WTC11 (cell line): ENCODE data around the gene DMD. TPM values are rescaled to one million over a fixed set of nuclear protein-coding genes. Genes with fewer than 3 reads are reported as not detected.

Source experiments
- ATAC-seq: fragments of 200-7000 bp; cut with Tn5 transposase; 2 replicates; pipeline ENCODE4 v1.10.0; 2021; ENCODE audit warnings: mild to moderate bottlenecking, moderate library complexity
- CTCF ChIA-PET: fragments of 300-600 bp; sonication (Branson Sonifier 250); formaldehyde crosslinking; loops from one replicate; lab custom pipeline; 2021; ENCODE audit warnings: antibody characterized with exemption; lab: Charles Lee
- POLR2A ChIA-PET: fragments of 350-600 bp; sonication (Branson Sonifier 250); formaldehyde crosslinking; loops from one replicate; lab custom pipeline; 2021; ENCODE audit warnings: antibody characterized with exemption; lab: Charles Lee
- DNase-seq: peaks from one replicate; pipeline ENCODE4 v3.0.0; 2021; ENCODE audit warnings: low spot score
- H3K27ac Mint-ChIP-seq: 2 replicates; pipeline ENCODE4 v1.8.0; 2021; ENCODE audit warnings: mixed read lengths
- H3K27me3 Mint-ChIP-seq: 2 replicates; pipeline ENCODE4 v1.8.0; 2021; ENCODE audit warnings: low read depth, mild to moderate bottlenecking, moderate library complexity, mixed read lengths
- H3K36me3 Mint-ChIP-seq: 2 replicates; pipeline ENCODE4 v1.8.0; 2021; ENCODE audit warnings: mixed read lengths
- H3K4me1 Mint-ChIP-seq: 2 replicates; pipeline ENCODE4 v1.8.0; 2022; ENCODE audit warnings: mixed read lengths
- H3K4me3 Mint-ChIP-seq: 2 replicates; pipeline ENCODE4 v1.8.0; 2021; ENCODE audit warnings: mild to moderate bottlenecking, moderate library complexity, mixed read lengths
- H3K9me3 Mint-ChIP-seq: 2 replicates; pipeline ENCODE4 v1.8.0; 2021; ENCODE audit warnings: mixed read lengths
- FOXK1 ChIP-seq: sonication (generic); formaldehyde crosslinking; IDR thresholded peaks from 2 replicates; pipeline ENCODE4 v1.8.0; 2022; ENCODE audit warnings: mild to moderate bottlenecking, moderate library complexity, missing genetic modification reagents
- HMGXB4 ChIP-seq: sonication (generic); formaldehyde crosslinking; IDR thresholded peaks from 2 replicates; pipeline ENCODE4 v1.8.1; 2023; ENCODE audit warnings: mild to moderate bottlenecking, moderate library complexity, missing genetic modification reagents
- NFE2L1 ChIP-seq: sonication (generic); formaldehyde crosslinking; IDR thresholded peaks from 2 replicates; pipeline ENCODE4 v1.8.1; 2023; ENCODE audit warnings: missing genetic modification reagents
- NFYB ChIP-seq: sonication (generic); formaldehyde crosslinking; conservative IDR thresholded peaks from 2 replicates; pipeline ENCODE4 v1.8.0; 2022; ENCODE audit warnings: low read depth, missing genetic modification reagents
- NR2C2 ChIP-seq: sonication (generic); formaldehyde crosslinking; IDR thresholded peaks from 2 replicates; pipeline ENCODE4 v1.8.0; 2022; ENCODE audit warnings: mild to moderate bottlenecking, missing genetic modification reagents
- PRRX2 ChIP-seq: fragments of 250-450 bp; sonication (Bioruptor Pico); IDR thresholded peaks from 2 replicates; pipeline ENCODE4 v1.8.0; 2021; ENCODE audit warnings: mild to moderate bottlenecking
- RELA ChIP-seq: sonication (generic); formaldehyde crosslinking; IDR thresholded peaks from 2 replicates; pipeline ENCODE4 v1.8.1; 2022; ENCODE audit warnings: missing genetic modification reagents, mild to moderate bottlenecking, borderline replicate concordance
- RORB ChIP-seq: fragments of 250-450 bp; sonication (Bioruptor Pico); IDR thresholded peaks from 2 replicates; pipeline ENCODE4 v1.9.0; 2021; ENCODE audit warnings: mild to moderate bottlenecking
- SMAD4 ChIP-seq: sonication (generic); formaldehyde crosslinking; IDR thresholded peaks from 2 replicates; pipeline ENCODE4 v1.8.0; 2022; ENCODE audit warnings: mild to moderate bottlenecking, missing genetic modification reagents
- SP1 ChIP-seq: sonication (generic); formaldehyde crosslinking; conservative IDR thresholded peaks from 2 replicates; pipeline ENCODE4 v1.8.1; 2022; ENCODE audit warnings: missing genetic modification reagents
- ZBTB43 ChIP-seq: sonication (generic); formaldehyde crosslinking; IDR thresholded peaks from 2 replicates; pipeline ENCODE4 v1.8.1; 2023; ENCODE audit warnings: mild to moderate bottlenecking, missing genetic modification reagents
- ZNF121 ChIP-seq: sonication (generic); formaldehyde crosslinking; IDR thresholded peaks from 2 replicates; pipeline ENCODE4 v1.8.0; 2023; ENCODE audit warnings: missing genetic modification reagents
- ZNF263 ChIP-seq: sonication (generic); formaldehyde crosslinking; IDR thresholded peaks from 2 replicates; pipeline ENCODE4 v1.8.1; 2022; ENCODE audit warnings: low read depth, mild to moderate bottlenecking, moderate library complexity, missing genetic modification reagents
- ZNF671 ChIP-seq: fragments of 250-450 bp; sonication (Bioruptor Pico); IDR thresholded peaks from 2 replicates; pipeline ENCODE4 v1.8.0; 2021; ENCODE audit warnings: mild to moderate bottlenecking
- total RNA-seq: library from RNA; stranded (reverse); gene quantifications from 3 replicates; pipeline ENCODE4 v1.2.3, GENCODE V29; 2021
- TF ChIP-seq, protein P1 (sequence below): sonication (generic); formaldehyde crosslinking; IDR thresholded peaks from 2 replicates; pipeline ENCODE4 v1.8.1; 2023; ENCODE audit warnings: mild to moderate bottlenecking, missing genetic modification reagents
- TF ChIP-seq, protein P2 (sequence below): fragments of 250-450 bp; sonication (Bioruptor Pico); IDR thresholded peaks from 2 replicates; pipeline ENCODE4 v1.9.0; 2021; ENCODE audit warnings: mild to moderate bottlenecking
- TF ChIP-seq, protein P3 (sequence below): fragments of 250-450 bp; sonication (Bioruptor Pico); IDR thresholded peaks from 2 replicates; pipeline ENCODE4 v1.9.0; 2021; ENCODE audit warnings: moderate library complexity, mild to moderate bottlenecking, inconsistent platforms, borderline replicate concordance
- TF ChIP-seq, protein P4 (sequence below): sonication (generic); formaldehyde crosslinking; IDR thresholded peaks from 2 replicates; pipeline ENCODE4 v1.8.0; 2023; ENCODE audit warnings: missing genetic modification reagents, mild to moderate bottlenecking, borderline replicate concordance

DMD gene
- total RNA-seq, 1 experiment from 2014 or later = 9.1 TPM

- H3K27ac Mint-ChIP-seq = no peak overlapping the region
- no peaks in the 10 kb centered on the region for H3K27me3 Mint-ChIP-seq
- H3K4me3 Mint-ChIP-seq = no peak overlapping the region
- TF ChIP-seq NR2C2 (CRISPR knock-in tag) = no peak
- TF ChIP-seq, protein P1, sequence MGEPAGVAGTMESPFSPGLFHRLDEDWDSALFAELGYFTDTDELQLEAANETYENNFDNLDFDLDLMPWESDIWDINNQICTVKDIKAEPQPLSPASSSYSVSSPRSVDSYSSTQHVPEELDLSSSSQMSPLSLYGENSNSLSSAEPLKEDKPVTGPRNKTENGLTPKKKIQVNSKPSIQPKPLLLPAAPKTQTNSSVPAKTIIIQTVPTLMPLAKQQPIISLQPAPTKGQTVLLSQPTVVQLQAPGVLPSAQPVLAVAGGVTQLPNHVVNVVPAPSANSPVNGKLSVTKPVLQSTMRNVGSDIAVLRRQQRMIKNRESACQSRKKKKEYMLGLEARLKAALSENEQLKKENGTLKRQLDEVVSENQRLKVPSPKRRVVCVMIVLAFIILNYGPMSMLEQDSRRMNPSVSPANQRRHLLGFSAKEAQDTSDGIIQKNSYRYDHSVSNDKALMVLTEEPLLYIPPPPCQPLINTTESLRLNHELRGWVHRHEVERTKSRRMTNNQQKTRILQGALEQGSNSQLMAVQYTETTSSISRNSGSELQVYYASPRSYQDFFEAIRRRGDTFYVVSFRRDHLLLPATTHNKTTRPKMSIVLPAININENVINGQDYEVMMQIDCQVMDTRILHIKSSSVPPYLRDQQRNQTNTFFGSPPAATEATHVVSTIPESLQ (CRISPR knock-in tag) = no peak
- TF ChIP-seq, protein P2, sequence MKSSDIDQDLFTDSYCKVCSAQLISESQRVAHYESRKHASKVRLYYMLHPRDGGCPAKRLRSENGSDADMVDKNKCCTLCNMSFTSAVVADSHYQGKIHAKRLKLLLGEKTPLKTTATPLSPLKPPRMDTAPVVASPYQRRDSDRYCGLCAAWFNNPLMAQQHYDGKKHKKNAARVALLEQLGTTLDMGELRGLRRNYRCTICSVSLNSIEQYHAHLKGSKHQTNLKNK (CRISPR knock-in tag) = no peak
- TF ChIP-seq SMAD4 (CRISPR knock-in tag) = no peak
- no peak for TF ChIP-seq ZNF121 (CRISPR knock-in tag)
- no peaks in the 10 kb centered on the region for H3K36me3 Mint-ChIP-seq
- CTCF ChIA-PET = no interaction called here
- H3K9me3 Mint-ChIP-seq = no peaks in the 10 kb centered on the region
- ATAC-seq = no peak
- POLR2A ChIA-PET = no interaction called here
- DNase-seq = no peak
- H3K4me1 Mint-ChIP-seq = peaks cover 28% of the 10 kb centered on the region
Measured at GRCh38 chrX:31355206-31355955, 1856.0 kb downstream of the DMD start.

DNA sequence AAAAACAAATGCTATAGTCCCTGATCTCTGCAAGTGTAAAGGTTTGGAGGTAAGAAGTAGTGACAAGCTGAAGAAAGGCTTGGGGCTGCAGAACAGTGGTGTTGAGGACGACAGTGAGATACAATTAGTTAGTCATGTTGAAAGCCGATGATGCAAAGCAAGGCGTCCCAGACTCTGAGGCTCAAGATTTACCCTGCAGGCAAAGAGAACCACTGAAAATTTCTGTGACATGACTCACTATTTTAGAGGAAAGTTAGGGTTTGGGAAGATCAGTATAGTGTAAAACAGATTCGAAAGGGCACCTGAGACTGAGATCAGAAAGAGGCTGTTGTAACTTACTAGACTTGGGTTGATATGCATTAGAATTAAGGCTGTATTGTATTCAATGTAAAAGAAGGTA is 1858.3 kb downstream of the DMD start:
- TF ChIP-seq, protein P3, sequence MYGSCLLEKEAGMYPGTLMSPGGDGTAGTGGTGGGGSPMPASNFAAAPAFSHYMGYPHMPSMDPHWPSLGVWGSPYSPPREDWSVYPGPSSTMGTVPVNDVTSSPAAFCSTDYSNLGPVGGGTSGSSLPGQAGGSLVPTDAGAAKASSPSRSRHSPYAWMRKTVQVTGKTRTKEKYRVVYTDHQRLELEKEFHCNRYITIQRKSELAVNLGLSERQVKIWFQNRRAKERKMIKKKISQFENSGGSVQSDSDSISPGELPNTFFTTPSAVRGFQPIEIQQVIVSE (CRISPR knock-in tag) = no peak
- TF ChIP-seq ZNF671 (CRISPR knock-in tag) (no peak), HMGXB4 (no peak), SMAD4 (CRISPR knock-in tag) (no peak), PRRX2 (CRISPR knock-in tag) (no peak), ZNF263 (CRISPR knock-in tag) (no peak), ZNF121 (CRISPR knock-in tag) (no peak), NFE2L1 (CRISPR knock-in tag) (no peak), RELA (no peak), NFYB (CRISPR knock-in tag) (no peak), SP1 (CRISPR knock-in tag) (no peak), RORB (no peak), FOXK1 (no peak), ZBTB43 (no peak)
- TF ChIP-seq, protein P1 (CRISPR knock-in tag) = no peak
- TF ChIP-seq, protein P4, sequence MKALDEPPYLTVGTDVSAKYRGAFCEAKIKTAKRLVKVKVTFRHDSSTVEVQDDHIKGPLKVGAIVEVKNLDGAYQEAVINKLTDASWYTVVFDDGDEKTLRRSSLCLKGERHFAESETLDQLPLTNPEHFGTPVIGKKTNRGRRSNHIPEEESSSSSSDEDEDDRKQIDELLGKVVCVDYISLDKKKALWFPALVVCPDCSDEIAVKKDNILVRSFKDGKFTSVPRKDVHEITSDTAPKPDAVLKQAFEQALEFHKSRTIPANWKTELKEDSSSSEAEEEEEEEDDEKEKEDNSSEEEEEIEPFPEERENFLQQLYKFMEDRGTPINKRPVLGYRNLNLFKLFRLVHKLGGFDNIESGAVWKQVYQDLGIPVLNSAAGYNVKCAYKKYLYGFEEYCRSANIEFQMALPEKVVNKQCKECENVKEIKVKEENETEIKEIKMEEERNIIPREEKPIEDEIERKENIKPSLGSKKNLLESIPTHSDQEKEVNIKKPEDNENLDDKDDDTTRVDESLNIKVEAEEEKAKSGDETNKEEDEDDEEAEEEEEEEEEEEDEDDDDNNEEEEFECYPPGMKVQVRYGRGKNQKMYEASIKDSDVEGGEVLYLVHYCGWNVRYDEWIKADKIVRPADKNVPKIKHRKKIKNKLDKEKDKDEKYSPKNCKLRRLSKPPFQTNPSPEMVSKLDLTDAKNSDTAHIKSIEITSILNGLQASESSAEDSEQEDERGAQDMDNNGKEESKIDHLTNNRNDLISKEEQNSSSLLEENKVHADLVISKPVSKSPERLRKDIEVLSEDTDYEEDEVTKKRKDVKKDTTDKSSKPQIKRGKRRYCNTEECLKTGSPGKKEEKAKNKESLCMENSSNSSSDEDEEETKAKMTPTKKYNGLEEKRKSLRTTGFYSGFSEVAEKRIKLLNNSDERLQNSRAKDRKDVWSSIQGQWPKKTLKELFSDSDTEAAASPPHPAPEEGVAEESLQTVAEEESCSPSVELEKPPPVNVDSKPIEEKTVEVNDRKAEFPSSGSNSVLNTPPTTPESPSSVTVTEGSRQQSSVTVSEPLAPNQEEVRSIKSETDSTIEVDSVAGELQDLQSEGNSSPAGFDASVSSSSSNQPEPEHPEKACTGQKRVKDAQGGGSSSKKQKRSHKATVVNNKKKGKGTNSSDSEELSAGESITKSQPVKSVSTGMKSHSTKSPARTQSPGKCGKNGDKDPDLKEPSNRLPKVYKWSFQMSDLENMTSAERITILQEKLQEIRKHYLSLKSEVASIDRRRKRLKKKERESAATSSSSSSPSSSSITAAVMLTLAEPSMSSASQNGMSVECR (CRISPR knock-in tag) = no peak
- Mint-ChIP-seq H3K27ac (no peak overlapping the region), H3K4me3 (no peak overlapping the region), H3K36me3 (no peaks in the 10 kb centered on the region), H3K27me3 (no peaks in the 10 kb centered on the region), H3K9me3 (no peaks in the 10 kb centered on the region), H3K4me1 (peaks cover 27% of the 10 kb centered on the region)
- ChIA-PET CTCF (no interaction called here), POLR2A (no interaction called here)
- ATAC-seq = no peak
- DNase-seq = no peak
